ENCODE measurements around the gene GNB4. TPM values are rescaled to one million over a fixed set of nuclear protein-coding genes. Genes with fewer than 3 reads are reported as not detected.

Gene GNB4
- total and polyA plus RNA-seq, 9 of the 15 experiments (the other 6 are each of a cell fraction or from before 2014, with no cell fraction given), result 6.8 to 36.7 (median 21.4) TPM

DNA sequence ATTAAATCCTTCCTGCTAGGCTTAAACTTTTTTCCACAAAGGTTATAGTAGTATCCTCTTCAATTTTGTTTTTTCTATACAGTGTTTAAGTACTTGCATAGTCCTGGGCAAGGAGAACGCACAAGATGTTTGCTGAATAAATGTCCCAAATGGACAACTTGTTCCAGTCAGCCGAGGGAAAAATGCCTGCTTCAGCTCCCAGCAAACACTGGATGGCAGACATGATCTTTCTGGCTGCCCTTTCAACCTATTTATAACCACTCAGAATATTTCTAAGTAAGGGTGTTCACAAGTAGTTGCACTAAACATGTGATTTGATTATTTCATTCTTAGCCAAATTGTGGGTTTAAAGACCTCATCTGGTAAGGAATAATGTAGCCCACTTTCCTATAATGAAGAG, 29.8 kb downstream of the GNB4 start:
- no peaks in the 10 kb centered on the region for H3K9me1 ChIP-seq (ENCODE audit: control insufficient read depth, insufficient read depth, low read length)
- H3K9me3 ChIP-seq (replicated peaks; ENCODE audit: control insufficient read depth, insufficient read depth, low read depth, low read length), result no peaks in the 10 kb centered on the region
- POLR2A ChIA-PET, result interaction anchor here (0.7 kb wide), 1 partner anchor 12 kb away, joined by 3 read pairs; no protein-coding TSS in a partner anchor
- intact Hi-C loops (cut with micrococcal nuclease) (loop anchor here (1.0 kb wide), 1 partner anchor 137 kb away; no protein-coding TSS in a partner anchor), in situ Hi-C loops (cut with MboI) (no loop called here)
- H3K79me2 ChIP-seq (ENCODE audit: control insufficient read depth, insufficient read depth, low read length), result no peaks in the 10 kb centered on the region
- H3K9ac ChIP-seq (ENCODE audit: insufficient read depth in 1 of 2, low read depth in 2 of 2, low read length in 2 of 2), result no peak overlapping the region
- DNase-seq (ENCODE audit: extremely low read depth in 1 of 4, low spot score in 3 of 4) (peak in 2 of 4 experiments; percentile 15 to 34), FAIRE-seq (peak; percentile 81), ATAC-seq (peak; percentile 71; the same call in 2 of the 3 replicates)
- H3K4me2 ChIP-seq (ENCODE audit: insufficient read depth, low read length), result no peak overlapping the region
- CTCF ChIA-PET (ENCODE audit: low intra/inter-chr PET ratio), result interaction anchor here (0.7 to 1.7 kb wide), 3 partner anchors 137 to 143 kb away, joined by 3 to 10 read pairs (median 3); no protein-coding TSS in a partner anchor
- H2AFZ ChIP-seq (ENCODE audit: low read depth, low read length), result no peak overlapping the region
- H3K27ac ChIP-seq (ENCODE audit: extremely low read depth, low read depth, low read length), result no peak overlapping the region
- peaks cover 48% of the 10 kb centered on the region for H3K36me3 ChIP-seq (ENCODE audit: control insufficient read depth, insufficient read depth, low read length)
- WGBS (ENCODE audit: insufficient coverage, low coverage, missing lambda C conversion rate), result 75% methylated on average over 2 of the region's 2 CpGs
- no TSS peak for BruUV-seq (replicated peaks)
- H3K4me1 ChIP-seq (replicated peaks in 1 of 2; ENCODE audit: control insufficient read depth in 2 of 2, insufficient read depth in 2 of 2, low read length in 2 of 2), result no peaks in the 10 kb centered on the region
- no peaks in the 10 kb centered on the region for H4K20me1 ChIP-seq (replicated peaks; ENCODE audit: control insufficient read depth, insufficient read depth, low read length)
- no peaks in the 10 kb centered on the region for H3K27me3 ChIP-seq (ENCODE audit: control insufficient read depth in 2 of 2, insufficient read depth in 2 of 2, low read length in 2 of 2)
- no peak overlapping the region for H3K4me3 ChIP-seq
- peak; percentile 41; the same call in 1 of the 2 replicates for TF ChIP-seq REST (IDR thresholded peaks at IDR 0.05; ENCODE audit: borderline replicate concordance)
- no peak for TF ChIP-seq REST (CRISPR knock-in tag; IDR thresholded peaks at IDR 0.05; ENCODE audit: low read depth)
- no peak for TF ChIP-seq PHF20 (IDR thresholded peaks at IDR 0.05; ENCODE audit: partially characterized antibody)
- TF ChIP-seq, protein P1, sequence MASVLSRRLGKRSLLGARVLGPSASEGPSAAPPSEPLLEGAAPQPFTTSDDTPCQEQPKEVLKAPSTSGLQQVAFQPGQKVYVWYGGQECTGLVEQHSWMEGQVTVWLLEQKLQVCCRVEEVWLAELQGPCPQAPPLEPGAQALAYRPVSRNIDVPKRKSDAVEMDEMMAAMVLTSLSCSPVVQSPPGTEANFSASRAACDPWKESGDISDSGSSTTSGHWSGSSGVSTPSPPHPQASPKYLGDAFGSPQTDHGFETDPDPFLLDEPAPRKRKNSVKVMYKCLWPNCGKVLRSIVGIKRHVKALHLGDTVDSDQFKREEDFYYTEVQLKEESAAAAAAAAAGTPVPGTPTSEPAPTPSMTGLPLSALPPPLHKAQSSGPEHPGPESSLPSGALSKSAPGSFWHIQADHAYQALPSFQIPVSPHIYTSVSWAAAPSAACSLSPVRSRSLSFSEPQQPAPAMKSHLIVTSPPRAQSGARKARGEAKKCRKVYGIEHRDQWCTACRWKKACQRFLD (CRISPR knock-in tag; IDR thresholded peaks at IDR 0.05), result no peak
- TF ChIP-seq CTCF (IDR thresholded peaks at IDR 0.05 in 2 of 3, conservative IDR thresholded peaks at IDR 0.05 in 1 of 3; ENCODE audit: insufficient read depth in 2 of 3, low read depth in 1 of 3, low read length in 3 of 3), result peak; percentile 30 to 49 (median 35); a peak in 4 of 6 replicates
- no peak for TF ChIP-seq ZC3H4 (CRISPR knock-in tag; IDR thresholded peaks at IDR 0.05; ENCODE audit: borderline replicate concordance)
- TF ChIP-seq POLR2AphosphoS5 (IDR thresholded peaks at IDR 0.05; ENCODE audit: control insufficient read depth, insufficient read depth, low read depth, low read length), result no peak
- TF ChIP-seq FOS (IDR thresholded peaks at IDR 0.05; ENCODE audit: extremely low read depth, insufficient read length), result no peak
- TF ChIP-seq NR0B1 (IDR thresholded peaks at IDR 0.05; ENCODE audit: partially characterized antibody), result no peak

Measured in K562 (cell line).